ENCODE measurements around the gene POC1B. TPM values are rescaled to one million over a fixed set of nuclear protein-coding genes. Genes with fewer than 3 reads are reported as not detected.
A peak's percentile ranks its signal among the peaks of the same experiment; 100 is the strongest.

POC1B gene
- total RNA-seq, 1 experiment from 2014 or later = 17.8 TPM

- H3K27me3 Mint-ChIP-seq (ENCODE audit: low read depth) = no peaks in the 10 kb centered on the region
- H3K4me3 Mint-ChIP-seq = no peak overlapping the region
- peaks cover 9% of the 10 kb centered on the region for H3K4me1 Mint-ChIP-seq
- TF ChIP-seq, protein P1, sequence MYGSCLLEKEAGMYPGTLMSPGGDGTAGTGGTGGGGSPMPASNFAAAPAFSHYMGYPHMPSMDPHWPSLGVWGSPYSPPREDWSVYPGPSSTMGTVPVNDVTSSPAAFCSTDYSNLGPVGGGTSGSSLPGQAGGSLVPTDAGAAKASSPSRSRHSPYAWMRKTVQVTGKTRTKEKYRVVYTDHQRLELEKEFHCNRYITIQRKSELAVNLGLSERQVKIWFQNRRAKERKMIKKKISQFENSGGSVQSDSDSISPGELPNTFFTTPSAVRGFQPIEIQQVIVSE (CRISPR knock-in tag; IDR thresholded peaks at IDR 0.05; ENCODE audit: borderline replicate concordance) = no peak
- TF ChIP-seq JAZF1 (CRISPR knock-in tag; IDR thresholded peaks at IDR 0.05) (no peak), FOXP4 (CRISPR knock-in tag; IDR thresholded peaks at IDR 0.05) (no peak), ZNF121 (CRISPR knock-in tag; IDR thresholded peaks at IDR 0.05) (no peak)
- no peaks in the 10 kb centered on the region for H3K36me3 Mint-ChIP-seq
- H3K9me3 Mint-ChIP-seq = no peaks in the 10 kb centered on the region
- ATAC-seq (no peak), DNase-seq (ENCODE audit: low spot score) (no peak)
- ChIA-PET CTCF (no interaction called here), POLR2A (no interaction called here)
- no peak overlapping the region for H3K27ac Mint-ChIP-seq
Measured at GRCh38 chr12:89546151-89546550, 20.3 kb upstream of the POC1B start.

GRCh38 chr12:89544681-89545184 is 18.9 kb upstream of the POC1B start:
- TF ChIP-seq, protein P2, sequence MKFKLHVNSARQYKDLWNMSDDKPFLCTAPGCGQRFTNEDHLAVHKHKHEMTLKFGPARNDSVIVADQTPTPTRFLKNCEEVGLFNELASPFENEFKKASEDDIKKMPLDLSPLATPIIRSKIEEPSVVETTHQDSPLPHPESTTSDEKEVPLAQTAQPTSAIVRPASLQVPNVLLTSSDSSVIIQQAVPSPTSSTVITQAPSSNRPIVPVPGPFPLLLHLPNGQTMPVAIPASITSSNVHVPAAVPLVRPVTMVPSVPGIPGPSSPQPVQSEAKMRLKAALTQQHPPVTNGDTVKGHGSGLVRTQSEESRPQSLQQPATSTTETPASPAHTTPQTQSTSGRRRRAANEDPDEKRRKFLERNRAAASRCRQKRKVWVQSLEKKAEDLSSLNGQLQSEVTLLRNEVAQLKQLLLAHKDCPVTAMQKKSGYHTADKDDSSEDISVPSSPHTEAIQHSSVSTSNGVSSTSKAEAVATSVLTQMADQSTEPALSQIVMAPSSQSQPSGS (CRISPR knock-in tag; IDR thresholded peaks at IDR 0.05; ENCODE audit: borderline replicate concordance, low read depth) = no peak
- TF ChIP-seq ZNF423 (CRISPR knock-in tag; IDR thresholded peaks at IDR 0.05) = no peak
- TF ChIP-seq ZBTB21 (CRISPR knock-in tag; IDR thresholded peaks at IDR 0.05; ENCODE audit: borderline replicate concordance) = no peak
- H3K4me1 Mint-ChIP-seq = peaks cover 9% of the 10 kb centered on the region
- CTCF ChIA-PET = interaction anchor here (1.3 to 2.7 kb wide), 2 partner anchors 469 to 558 kb away, joined by 3 to 13 read pairs; no protein-coding TSS in a partner anchor
- POLR2A ChIA-PET = no interaction called here
- H3K9me3 Mint-ChIP-seq = no peaks in the 10 kb centered on the region
- H3K4me3 Mint-ChIP-seq = no peak overlapping the region
- ATAC-seq (peak; percentile 56), DNase-seq (ENCODE audit: low spot score) (no peak)
- H3K27me3 Mint-ChIP-seq (ENCODE audit: low read depth) = no peaks in the 10 kb centered on the region
- H3K36me3 Mint-ChIP-seq = no peaks in the 10 kb centered on the region
- no peak overlapping the region for H3K27ac Mint-ChIP-seq

DNA sequence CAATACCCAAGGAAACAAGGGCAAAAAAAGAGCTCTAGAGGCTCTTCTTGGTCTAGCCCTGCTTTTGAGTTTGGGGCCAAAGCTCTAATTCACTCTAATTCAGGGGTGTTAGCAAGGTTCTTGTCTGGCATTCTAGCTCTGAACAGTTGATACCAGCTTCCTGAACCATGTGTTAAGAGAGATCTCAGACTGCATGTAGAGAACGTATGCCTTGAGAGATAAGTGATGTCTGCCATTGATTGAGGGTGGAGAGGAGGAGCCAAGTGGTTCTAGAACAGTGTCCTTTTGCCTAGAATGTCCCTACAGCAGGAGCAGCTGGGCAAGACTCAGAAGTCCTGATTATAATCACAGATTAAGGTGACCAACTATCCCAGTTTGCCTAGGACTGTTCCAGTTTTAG is 18.2 kb upstream of the POC1B start:
- H3K4me1 Mint-ChIP-seq = peaks cover 9% of the 10 kb centered on the region
- no peaks in the 10 kb centered on the region for H3K9me3 Mint-ChIP-seq
- ATAC-seq (no peak), DNase-seq (ENCODE audit: low spot score) (no peak)
- no peaks in the 10 kb centered on the region for H3K27me3 Mint-ChIP-seq (ENCODE audit: low read depth)
- TF ChIP-seq, protein P3, sequence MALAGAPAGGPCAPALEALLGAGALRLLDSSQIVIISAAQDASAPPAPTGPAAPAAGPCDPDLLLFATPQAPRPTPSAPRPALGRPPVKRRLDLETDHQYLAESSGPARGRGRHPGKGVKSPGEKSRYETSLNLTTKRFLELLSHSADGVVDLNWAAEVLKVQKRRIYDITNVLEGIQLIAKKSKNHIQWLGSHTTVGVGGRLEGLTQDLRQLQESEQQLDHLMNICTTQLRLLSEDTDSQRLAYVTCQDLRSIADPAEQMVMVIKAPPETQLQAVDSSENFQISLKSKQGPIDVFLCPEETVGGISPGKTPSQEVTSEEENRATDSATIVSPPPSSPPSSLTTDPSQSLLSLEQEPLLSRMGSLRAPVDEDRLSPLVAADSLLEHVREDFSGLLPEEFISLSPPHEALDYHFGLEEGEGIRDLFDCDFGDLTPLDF (CRISPR knock-in tag; IDR thresholded peaks at IDR 0.05) = no peak
- TF ChIP-seq PREB (CRISPR knock-in tag; IDR thresholded peaks at IDR 0.05; ENCODE audit: borderline replicate concordance) = no peak
- TF ChIP-seq ZNF512 (CRISPR knock-in tag; IDR thresholded peaks at IDR 0.05; ENCODE audit: borderline replicate concordance) = no peak
- no peak for TF ChIP-seq MYBL2 (CRISPR knock-in tag; IDR thresholded peaks at IDR 0.05)
- no peak for TF ChIP-seq ZNF671 (CRISPR knock-in tag; IDR thresholded peaks at IDR 0.05)
- ChIA-PET CTCF (interaction anchor here (1.1 to 2.7 kb wide), 3 partner anchors 92 to 559 kb away, joined by 3 to 13 read pairs (median 3); no protein-coding TSS in a partner anchor), POLR2A (no interaction called here)
- H3K36me3 Mint-ChIP-seq = no peaks in the 10 kb centered on the region
- H3K4me3 Mint-ChIP-seq = no peak overlapping the region
- H3K27ac Mint-ChIP-seq = no peak overlapping the region

Data from WTC11 (cell line).